Activated CD8-positive, alpha-beta T cell treated with anti-CD3 and anti-CD28 coated beads for 36 hours (primary cell): ENCODE data around the gene DCPS. TPM values are rescaled to one million over a fixed set of nuclear protein-coding genes. Genes with fewer than 3 reads are reported as not detected.

Experiments used
- ATAC-seq: fragments of 200-7000 bp; cut with Tn5 transposase; one replicate; pipeline ENCODE4 v1.10.0; 2021; ENCODE audit warnings: mild to moderate bottlenecking, moderate library complexity
- CTCF ChIA-PET: fragments of 350-600 bp; sonication (Branson Sonifier 250); formaldehyde crosslinking; loops from one replicate; lab custom pipeline; 2021; ENCODE audit warnings: antibody characterized with exemption; lab: Charles Lee
- POLR2A ChIA-PET: fragments of 350-600 bp; sonication (Branson Sonifier 250); formaldehyde crosslinking; loops from one replicate; lab custom pipeline; 2021; ENCODE audit warnings: antibody characterized with exemption; lab: Charles Lee
- DNase-seq: peaks from one replicate; pipeline ENCODE4 v3.0.0-alpha.2; 2020
- H3K27ac Mint-ChIP-seq: one replicate; pipeline ENCODE4 v1.8.0; 2021; ENCODE audit warnings: mild to moderate bottlenecking, mixed read lengths
- H3K27me3 Mint-ChIP-seq: one replicate; pipeline ENCODE4 v1.8.0; 2021; ENCODE audit warnings: mixed read lengths
- H3K36me3 Mint-ChIP-seq: one replicate; pipeline ENCODE4 v1.8.0; 2021; ENCODE audit warnings: low read depth, mixed read lengths
- H3K4me1 Mint-ChIP-seq: one replicate; pipeline ENCODE4 v1.8.0; 2021; ENCODE audit warnings: low read depth, mixed read lengths
- H3K4me3 Mint-ChIP-seq: one replicate; pipeline ENCODE4 v1.8.0; 2021; ENCODE audit warnings: mild to moderate bottlenecking, moderate library complexity, mixed read lengths
- H3K9me3 Mint-ChIP-seq: one replicate; pipeline ENCODE4 v1.8.0; 2021; ENCODE audit warnings: mixed read lengths
- intact Hi-C: fragments of 100-400 bp; cut with micrococcal nuclease; formaldehyde crosslinking; loops from one replicate; pipeline ENCODE4 v1.10.0; 2022
- total RNA-seq, 2 experiments: library from RNA; stranded (reverse); gene quantifications; one replicate each; pipeline ENCODE4 v1.2.3, GENCODE V29; 2021
- TF ChIP-seq, protein P1 (sequence below): fragments of 200-600 bp; IDR thresholded peaks from one replicate; pipeline ENCODE4 v1.8.0; 2022; ENCODE audit warnings: antibody characterized with exemption, mild to moderate bottlenecking

Gene DCPS
- total RNA-seq, 2 experiments from 2014 or later: 17.2 to 18.8 TPM

DNA sequence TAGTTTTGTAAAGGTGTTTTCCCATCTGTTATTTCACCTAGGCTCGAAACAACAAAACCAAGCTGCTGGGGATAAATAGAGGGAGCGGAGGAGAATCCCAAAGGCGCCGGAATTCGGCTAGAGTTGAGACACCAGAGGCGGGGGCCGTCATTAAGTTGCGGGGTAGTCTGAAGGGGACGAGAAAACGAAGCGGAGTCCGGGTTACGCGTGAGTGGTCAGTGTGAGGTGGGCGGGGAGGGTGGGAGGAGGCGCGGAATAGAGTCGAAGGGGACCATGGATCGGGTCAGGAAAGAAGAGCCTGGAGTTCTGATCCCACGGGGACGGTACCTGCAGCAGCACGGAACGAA lies 35.5 kb upstream of the DCPS start:
- Mint-ChIP-seq H3K4me1 (peaks cover 41% of the 10 kb centered on the region), H3K4me3 (peak overlapping the region; percentile 96), H3K9me3 (no peaks in the 10 kb centered on the region), H3K27ac (peak overlapping the region; percentile 97), H3K27me3 (no peaks in the 10 kb centered on the region), H3K36me3 (peaks cover 56% of the 10 kb centered on the region)
- DNase-seq: no peak
- TF ChIP-seq, protein P1, sequence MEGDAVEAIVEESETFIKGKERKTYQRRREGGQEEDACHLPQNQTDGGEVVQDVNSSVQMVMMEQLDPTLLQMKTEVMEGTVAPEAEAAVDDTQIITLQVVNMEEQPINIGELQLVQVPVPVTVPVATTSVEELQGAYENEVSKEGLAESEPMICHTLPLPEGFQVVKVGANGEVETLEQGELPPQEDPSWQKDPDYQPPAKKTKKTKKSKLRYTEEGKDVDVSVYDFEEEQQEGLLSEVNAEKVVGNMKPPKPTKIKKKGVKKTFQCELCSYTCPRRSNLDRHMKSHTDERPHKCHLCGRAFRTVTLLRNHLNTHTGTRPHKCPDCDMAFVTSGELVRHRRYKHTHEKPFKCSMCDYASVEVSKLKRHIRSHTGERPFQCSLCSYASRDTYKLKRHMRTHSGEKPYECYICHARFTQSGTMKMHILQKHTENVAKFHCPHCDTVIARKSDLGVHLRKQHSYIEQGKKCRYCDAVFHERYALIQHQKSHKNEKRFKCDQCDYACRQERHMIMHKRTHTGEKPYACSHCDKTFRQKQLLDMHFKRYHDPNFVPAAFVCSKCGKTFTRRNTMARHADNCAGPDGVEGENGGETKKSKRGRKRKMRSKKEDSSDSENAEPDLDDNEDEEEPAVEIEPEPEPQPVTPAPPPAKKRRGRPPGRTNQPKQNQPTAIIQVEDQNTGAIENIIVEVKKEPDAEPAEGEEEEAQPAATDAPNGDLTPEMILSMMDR: no peak
- intact Hi-C loops: no loop called here
- ATAC-seq: no peak
- ChIA-PET CTCF (interaction anchor here (1.0 kb wide), 1 partner anchor 43 kb away, joined by 3 read pairs; no protein-coding TSS in a partner anchor), POLR2A (interaction anchor here (0.6 to 3.3 kb wide), 11 partner anchors 8 to 212 kb away, joined by 3 to 25 read pairs (median 3); partner anchors contain the start of genes FAM118B and RPUSD4)

DNA sequence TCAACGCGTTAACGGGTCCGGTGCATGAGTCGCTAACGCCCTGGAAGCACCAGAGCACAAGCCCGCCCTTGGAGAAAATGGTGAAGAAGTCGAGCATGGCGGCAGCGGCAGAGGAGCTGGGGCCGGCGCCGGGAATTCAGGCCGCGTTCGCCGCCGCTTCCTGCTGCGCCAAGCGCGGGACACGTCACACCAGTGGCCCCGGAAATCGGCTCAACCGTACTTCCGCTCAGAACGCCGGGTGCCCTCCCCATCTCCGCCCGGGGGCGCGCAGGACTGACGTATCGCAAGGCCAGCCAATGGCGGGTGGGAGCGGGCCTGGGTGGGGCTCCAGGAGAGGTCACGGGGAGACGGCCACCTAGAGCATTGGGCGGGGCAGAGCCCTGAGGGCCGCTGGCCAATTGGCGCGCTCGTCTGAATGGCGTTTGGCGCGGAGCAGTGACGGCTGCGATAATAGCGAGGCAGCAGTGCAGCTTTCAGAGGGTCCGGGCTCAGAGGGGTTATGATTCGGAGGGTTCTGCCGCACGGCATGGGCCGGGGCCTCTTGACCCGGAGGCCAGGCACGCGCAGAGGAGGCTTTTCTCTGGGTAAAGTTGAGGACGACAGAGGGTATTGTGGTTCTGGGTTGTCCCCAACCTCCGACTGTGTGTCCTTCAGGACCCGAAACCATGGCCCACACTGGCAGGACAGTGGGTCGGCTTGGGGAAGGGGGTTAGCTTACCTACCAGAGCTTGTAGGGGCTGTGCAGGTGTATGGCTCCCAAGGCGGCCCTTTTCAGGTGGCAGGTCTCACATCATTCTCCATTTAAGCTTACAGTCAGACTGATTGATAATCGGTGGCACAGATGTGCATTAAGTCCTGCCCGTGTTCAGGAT lies 34.9 kb upstream of the DCPS start, which contains the start of the genes FOXRED1 and SRPRA:
FOXRED1 (plus strand) TSS at position 447 of the 872 bp plus-strand sequence; CDS start at position 500, 53 bp downstream.
SRPRA (minus strand) TSS at position 188 of the 872 bp plus-strand sequence; CDS start at position 97, 91 bp downstream.
- DNase-seq (peak; percentile 100), ATAC-seq (peak; percentile 100)
- peak within 1 kb of the TSS; percentile 96 for H3K4me3 Mint-ChIP-seq
- ChIA-PET POLR2A (interaction anchor here (0.6 to 3.3 kb wide), 13 partner anchors 9 to 212 kb away, joined by 3 to 25 read pairs (median 4); partner anchors contain the start of genes CDON, DCPS, FAM118B and RPUSD4), CTCF (interaction anchor here (0.5 to 1.0 kb wide), 2 partner anchors 42 to 1685 kb away, joined by 3 read pairs; no protein-coding TSS in a partner anchor)
- peaks cover 57% of the 10 kb centered on the region for H3K36me3 Mint-ChIP-seq
- no peaks in the 10 kb centered on the region for H3K27me3 Mint-ChIP-seq
- no peaks in the 10 kb centered on the region for H3K9me3 Mint-ChIP-seq
- peak within 1 kb of the TSS; percentile 97 for H3K27ac Mint-ChIP-seq
- peaks cover 38% of the 10 kb centered on the region for H3K4me1 Mint-ChIP-seq
- TF ChIP-seq, protein P1: no peak
- intact Hi-C loops: no loop called here

DNA sequence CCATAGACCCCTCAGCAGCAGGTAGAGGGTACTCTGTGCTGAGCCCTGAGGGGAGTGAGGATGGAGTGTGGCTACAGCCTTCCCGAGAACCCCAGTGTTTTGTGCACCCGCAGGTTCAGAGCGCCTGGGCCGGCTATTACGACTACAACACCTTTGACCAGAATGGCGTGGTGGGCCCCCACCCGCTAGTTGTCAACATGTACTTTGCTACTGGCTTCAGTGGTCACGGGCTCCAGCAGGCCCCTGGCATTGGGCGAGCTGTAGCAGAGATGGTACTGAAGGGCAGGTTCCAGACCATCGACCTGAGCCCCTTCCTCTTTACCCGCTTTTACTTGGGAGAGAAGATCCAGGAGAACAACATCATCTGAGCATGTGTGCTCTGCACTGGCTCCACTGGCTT lies 26.5 kb upstream of the DCPS start:
- intact Hi-C loops: no loop called here
- TF ChIP-seq, protein P1: no peak
- ChIA-PET POLR2A (no interaction called here), CTCF (no interaction called here)
- Mint-ChIP-seq H3K27me3 (no peaks in the 10 kb centered on the region), H3K4me3 (no peak overlapping the region), H3K27ac (no peak overlapping the region), H3K9me3 (no peaks in the 10 kb centered on the region), H3K4me1 (peaks cover 24% of the 10 kb centered on the region), H3K36me3 (peaks cover 37% of the 10 kb centered on the region)
- no peak for ATAC-seq
- no peak for DNase-seq

DNA sequence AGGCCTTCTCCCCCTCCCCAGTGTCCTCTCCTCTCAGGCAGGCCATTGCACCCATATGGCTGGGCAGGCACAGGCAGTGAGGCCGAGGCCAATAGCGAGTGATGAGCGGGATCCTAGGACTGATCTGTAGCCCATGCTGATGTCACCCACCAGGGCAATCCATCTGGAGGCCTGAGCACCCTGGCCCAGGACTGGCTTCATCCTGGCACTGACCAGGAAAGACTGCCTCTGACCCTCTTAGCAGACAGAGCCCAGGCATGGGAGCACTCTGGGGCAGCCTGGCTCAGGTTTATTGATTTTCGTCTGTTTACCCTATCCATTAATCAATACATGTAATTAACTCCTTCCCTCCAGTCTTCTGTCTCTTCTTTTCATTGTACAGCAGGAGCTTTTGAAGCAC lies 26.1 kb upstream of the DCPS start:
- CTCF ChIA-PET: no interaction called here
- TF ChIP-seq, protein P1: no peak
- POLR2A ChIA-PET: interaction anchor here (1.5 kb wide), 1 partner anchor 9 kb away, joined by 11 read pairs; the partner anchor contains the start of genes FOXRED1 and SRPRA
- no peak overlapping the region for H3K4me3 Mint-ChIP-seq
- intact Hi-C loops: no loop called here
- H3K27me3 Mint-ChIP-seq: no peaks in the 10 kb centered on the region
- ATAC-seq (no peak), DNase-seq (no peak)
- no peaks in the 10 kb centered on the region for H3K9me3 Mint-ChIP-seq
- H3K27ac Mint-ChIP-seq: no peak overlapping the region
- H3K36me3 Mint-ChIP-seq: peaks cover 32% of the 10 kb centered on the region
- H3K4me1 Mint-ChIP-seq: peaks cover 27% of the 10 kb centered on the region
